ENCODE data around the gene BLVRB. TPM values are rescaled to one million over a fixed set of nuclear protein-coding genes. Genes with fewer than 3 reads are reported as not detected.

Gene BLVRB
- total and polyA plus RNA-seq, 9 of the 15 experiments (the other 6 are each of a cell fraction or from before 2014, with no cell fraction given): 81.1 to 749 (median 331) TPM

DNA sequence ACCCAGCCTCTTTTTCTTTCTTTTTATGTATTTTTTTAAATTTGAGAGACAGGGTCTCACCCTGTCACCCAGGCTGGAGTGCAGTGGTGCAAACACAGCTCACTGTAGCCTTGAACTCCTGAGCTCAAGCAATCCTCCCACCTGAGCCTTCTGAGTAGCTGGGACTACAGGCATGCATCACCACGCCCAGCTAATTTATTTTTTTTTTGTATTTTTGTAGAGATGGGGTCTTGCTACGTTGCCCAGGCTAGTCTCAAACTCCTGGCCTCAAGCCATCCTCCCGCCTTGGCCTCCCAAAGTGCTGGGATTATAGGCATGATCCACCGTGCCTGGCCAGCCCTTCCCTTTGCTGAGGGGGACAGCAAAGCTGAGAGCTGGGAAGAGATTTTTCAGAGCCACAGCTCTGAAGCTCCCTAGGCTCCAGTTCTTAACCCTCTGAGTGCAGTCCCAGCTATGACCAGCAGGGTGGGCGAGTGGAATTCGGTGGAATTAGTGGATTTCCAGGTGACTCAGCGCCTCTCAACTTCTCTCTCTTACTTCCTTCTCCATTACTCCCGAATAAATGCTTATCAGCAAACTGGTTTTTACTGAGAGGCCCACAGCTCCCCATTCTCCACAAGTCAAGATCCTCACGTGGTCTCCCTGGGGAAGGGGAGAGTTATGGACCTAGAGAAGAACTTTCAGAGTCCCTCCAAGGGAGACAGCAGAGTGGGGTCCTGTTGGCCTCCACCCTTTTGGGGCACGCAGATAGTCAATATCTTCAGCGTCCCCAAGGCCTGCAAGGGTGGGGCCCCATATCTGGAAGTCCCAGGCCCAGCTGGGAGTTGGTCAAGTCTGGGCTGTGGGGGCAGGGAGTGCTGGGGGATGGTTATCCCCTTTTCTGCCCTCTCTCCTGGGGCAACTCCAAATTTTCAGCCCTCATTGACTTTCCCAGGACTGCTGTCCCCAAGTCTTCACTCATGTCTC is 1.2 kb downstream of the BLVRB start (continued):
- TF ChIP-seq FOXK2 (conservative IDR thresholded peaks at IDR 0.05 in 1 of 2, IDR thresholded peaks at IDR 0.05 in 1 of 2; ENCODE audit: low read depth in 2 of 2) (peak; percentile 15 to 50; a peak in 2 of 4 replicates), POLR2B (IDR thresholded peaks at IDR 0.05; ENCODE audit: low read depth, partially characterized antibody) (no peak), DNMT1 (IDR thresholded peaks at IDR 0.05) (peak; percentile 90; the same call in 1 of the 2 replicates), GABPB1 (CRISPR knock-in tag; IDR thresholded peaks at IDR 0.05) (0 out of 2 replicates have a peak, but pooled peaks have one; percentile 40), ZNF3 (CRISPR knock-in tag; IDR thresholded peaks at IDR 0.05) (no peak), KHSRP (IDR thresholded peaks at IDR 0.05) (0 out of 2 replicates have a peak, but pooled peaks have one; percentile 31), BCL6 (CRISPR knock-in tag; IDR thresholded peaks at IDR 0.05) (no peak), POLR2AphosphoS5 (IDR thresholded peaks at IDR 0.05; ENCODE audit: control insufficient read depth, insufficient read depth, low read depth, low read length) (peak; percentile 98), HMG20B (CRISPR knock-in tag; IDR thresholded peaks at IDR 0.05) (no peak), FOXA3 (CRISPR knock-in tag; conservative IDR thresholded peaks at IDR 0.05 in 1 of 2, IDR thresholded peaks at IDR 0.05 in 1 of 2) (0 out of 4 replicates have a peak, but pooled peaks of 1 of the 2 experiments have one; percentile 8), TARDBP (IDR thresholded peaks at IDR 0.05) (peak; percentile 43; the same call in 1 of the 2 replicates), RBM39 (optimal IDR thresholded peaks at IDR 0.05; ENCODE audit: low read depth, low read length) (peak; percentile 64), RBM34 (IDR thresholded peaks at IDR 0.05; ENCODE audit: borderline replicate concordance, insufficient read depth, low read length) (no peak), DPF2 (IDR thresholded peaks at IDR 0.05) (peak; percentile 96), GTF2E2 (tag; IDR thresholded peaks at IDR 0.05) (no peak; the same call in 1 of the 2 replicates), SREBF2 (CRISPR knock-in tag; IDR thresholded peaks at IDR 0.05) (no peak), STAT5A (IDR thresholded peaks at IDR 0.05; ENCODE audit: borderline replicate concordance, low read length) (peak; percentile 85), ZNF408 (CRISPR knock-in tag; IDR thresholded peaks at IDR 0.05; ENCODE audit: low read depth) (no peak), HDGF (IDR thresholded peaks at IDR 0.05) (peak; percentile 30; the same call in 1 of the 2 replicates), RNF2 (IDR thresholded peaks at IDR 0.05) (peak; percentile 85; the same call in 1 of the 2 replicates), ZBTB1 (CRISPR knock-in tag; IDR thresholded peaks at IDR 0.05; ENCODE audit: borderline replicate concordance, low read depth) (0 out of 2 replicates have a peak, but pooled peaks have one; percentile 14), ZNF431 (CRISPR knock-in tag; IDR thresholded peaks at IDR 0.05) (peak; percentile 27), CREB1 (IDR thresholded peaks at IDR 0.05) (peak; percentile 44; the same call in 1 of the 2 replicates), CREB1 (CRISPR knock-in tag; IDR thresholded peaks at IDR 0.05) (no peak), FOXJ2 (tag; IDR thresholded peaks at IDR 0.05) (0 out of 2 replicates have a peak, but pooled peaks have one; percentile 45), ZNF639 (CRISPR knock-in tag; conservative IDR thresholded peaks at IDR 0.05 in 1 of 2, IDR thresholded peaks at IDR 0.05 in 1 of 2) (0 out of 4 replicates have a peak, but pooled peaks of 1 of the 2 experiments have one; percentile 65), SOX6 (IDR thresholded peaks at IDR 0.05) (peak; percentile 89)
- TF ChIP-seq, protein P1, sequence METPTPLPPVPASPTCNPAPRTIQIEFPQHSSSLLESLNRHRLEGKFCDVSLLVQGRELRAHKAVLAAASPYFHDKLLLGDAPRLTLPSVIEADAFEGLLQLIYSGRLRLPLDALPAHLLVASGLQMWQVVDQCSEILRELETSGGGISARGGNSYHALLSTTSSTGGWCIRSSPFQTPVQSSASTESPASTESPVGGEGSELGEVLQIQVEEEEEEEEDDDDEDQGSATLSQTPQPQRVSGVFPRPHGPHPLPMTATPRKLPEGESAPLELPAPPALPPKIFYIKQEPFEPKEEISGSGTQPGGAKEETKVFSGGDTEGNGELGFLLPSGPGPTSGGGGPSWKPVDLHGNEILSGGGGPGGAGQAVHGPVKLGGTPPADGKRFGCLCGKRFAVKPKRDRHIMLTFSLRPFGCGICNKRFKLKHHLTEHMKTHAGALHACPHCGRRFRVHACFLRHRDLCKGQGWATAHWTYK (CRISPR knock-in tag; IDR thresholded peaks at IDR 0.05): peak; percentile 27; the same call in 1 of the 2 replicates

Measured in K562 (cell line).